T47D (cell line): ENCODE results near the gene FAM181B.
A peak's percentile ranks its signal among the peaks of the same experiment; 100 is the strongest.

Experiments
- DNase-seq, 2 experiments: peaks; one replicate each; pipeline versions ENCODE4 v3.0.0 to v3.0.0-alpha.2; 2011 to 2012; ENCODE audit warnings: low read depth in 1 of 2, low spot score in 1 of 2
- JUND ChIP-seq: IDR thresholded peaks from 2 replicates; pipeline ENCODE4 v1.6.1; 2012; ENCODE audit warnings: low read depth
- in situ Hi-C: cut with HindIII; loops from 2 replicates; pipeline ENCODE4 v1.10.0; 2016; ENCODE audit warnings: low sequenced_read_pairs, low pct_unique_long_range_greater_than_20kb

FAM181B gene

GRCh38 chr11:82756765-82757639, 23.3 kb upstream of the FAM181B start:
- in situ Hi-C loops = no loop called here
- no peak for DNase-seq
- TF ChIP-seq JUND = no peak

DNA sequence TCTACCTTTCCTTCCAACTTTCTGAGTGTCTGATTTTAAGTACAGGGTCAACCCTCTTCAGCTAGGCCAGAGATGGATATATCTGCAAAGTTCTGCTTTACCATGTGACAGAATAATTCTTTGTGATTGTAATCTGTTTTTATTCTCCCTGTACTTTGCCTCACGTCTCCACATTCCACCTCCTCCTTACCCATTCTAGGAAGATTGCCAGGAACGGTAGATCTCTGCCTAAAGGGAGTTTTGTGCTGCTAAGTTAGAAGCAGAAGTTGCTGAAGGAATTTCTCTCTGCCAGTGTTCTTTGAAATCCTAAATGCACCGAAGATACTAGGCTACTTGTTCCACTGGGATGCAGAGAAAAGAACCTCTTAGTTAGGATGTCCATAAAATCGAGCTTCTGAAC, 20.7 kb upstream of the FAM181B start:
- DNase-seq = peak in 1 of 2 experiments; percentile 74
- in situ Hi-C loops = no loop called here
- TF ChIP-seq JUND = peak; percentile 88

- in situ Hi-C loops = no loop called here
- no peak for TF ChIP-seq JUND
- DNase-seq = no peak
These were observed 20.3 kb upstream of the FAM181B start for GRCh38 chr11:82753921-82754320.

- TF ChIP-seq JUND = no peak
- DNase-seq = peak in 1 of 2 experiments; percentile 68
- in situ Hi-C loops = no loop called here
These were observed 19.1 kb upstream of the FAM181B start for GRCh38 chr11:82752801-82753200.

DNA sequence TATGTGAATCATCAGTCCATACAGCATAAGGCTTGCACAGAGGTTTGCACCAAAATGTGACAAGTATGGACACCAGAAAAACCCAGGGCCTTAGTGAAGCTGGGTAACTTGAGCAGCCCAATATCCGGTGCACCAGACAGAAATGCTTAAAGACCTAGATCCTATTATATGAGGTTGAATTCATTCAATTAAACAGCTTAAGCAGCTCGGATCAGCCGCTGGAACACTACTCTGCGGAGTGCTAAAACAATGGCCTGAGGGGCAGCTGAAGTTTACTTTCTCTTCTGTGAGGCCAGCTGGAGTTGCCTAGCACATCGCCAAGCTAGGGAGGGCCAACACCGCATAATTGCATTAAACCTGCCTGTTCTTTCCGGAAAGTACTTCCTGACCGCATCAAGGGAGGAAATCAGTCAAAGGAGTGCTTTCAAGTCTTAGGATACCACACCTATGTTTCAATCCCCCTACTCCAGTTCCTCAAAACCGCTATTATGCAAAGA, 17.0 kb upstream of the FAM181B start:
- in situ Hi-C loops = no loop called here
- DNase-seq = peak in 1 of 2 experiments; percentile 74
- TF ChIP-seq JUND = no peak

DNA sequence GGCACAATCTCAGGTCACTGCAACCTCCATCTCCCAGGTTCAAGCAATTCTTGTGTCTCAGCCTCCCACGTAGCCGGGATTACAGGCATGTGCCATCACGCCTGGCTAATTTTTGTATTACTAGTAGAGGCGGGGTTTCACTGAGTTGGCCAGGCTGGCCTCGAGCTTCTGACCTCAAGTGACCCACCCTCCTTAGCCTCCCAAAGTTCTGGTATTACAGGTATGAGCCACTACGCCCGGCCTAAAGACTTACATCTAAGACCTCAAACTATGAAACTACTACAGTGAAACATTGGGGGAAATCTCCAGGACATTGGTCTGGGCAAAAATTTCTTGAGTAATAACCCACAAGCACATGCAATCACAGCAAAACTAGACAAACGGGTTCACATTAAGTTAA, 13.8 kb upstream of the FAM181B start:
- in situ Hi-C loops = no loop called here
- TF ChIP-seq JUND = no peak
- peak in 1 of 2 experiments; percentile 66 for DNase-seq

DNA sequence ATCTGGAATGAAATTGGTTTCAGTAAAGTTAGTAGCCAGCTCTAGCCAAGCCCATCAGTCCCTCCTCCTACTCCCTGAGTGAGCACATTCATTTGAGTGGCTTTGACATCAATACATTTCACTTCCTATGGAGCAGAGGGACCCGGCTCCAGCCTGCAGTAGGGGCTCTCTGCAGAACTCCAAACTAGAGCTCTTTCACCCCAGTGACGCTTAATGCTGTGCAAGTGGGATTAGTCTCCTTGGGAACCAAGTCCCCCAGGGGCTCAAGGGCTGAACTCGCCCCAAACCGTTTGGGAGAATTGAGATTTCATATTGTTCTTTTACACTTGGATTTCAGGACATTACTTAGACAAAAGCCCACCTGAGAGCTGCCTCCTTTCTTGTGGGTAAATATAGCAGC, 4.4 kb upstream of the FAM181B start:
- DNase-seq = no peak
- in situ Hi-C loops = no loop called here
- TF ChIP-seq JUND = no peak

DNA sequence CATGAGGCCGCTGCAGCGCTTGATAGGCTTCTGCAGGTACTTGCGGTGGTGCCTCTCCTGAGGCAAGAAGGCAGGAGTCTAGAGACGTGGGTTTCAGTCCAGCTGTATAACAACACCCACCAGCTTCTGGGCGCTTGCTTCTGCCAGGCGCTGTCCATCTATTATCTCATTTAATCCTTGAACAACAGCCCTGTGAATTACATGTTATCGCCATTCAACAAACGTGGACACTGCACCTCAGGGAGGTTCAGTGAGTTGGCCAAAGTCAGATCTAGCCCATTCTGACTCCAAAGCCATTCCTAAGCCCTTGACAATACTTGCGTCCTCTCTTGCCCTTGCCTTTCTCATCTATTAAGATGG, 436 bp upstream of the FAM181B start:
- in situ Hi-C loops = no loop called here
- TF ChIP-seq JUND = no peak
- no peak for DNase-seq

- TF ChIP-seq JUND = no peak
- in situ Hi-C loops = no loop called here
- DNase-seq = no peak
These were observed 775 bp downstream of the FAM181B start for GRCh38 chr11:82732734-82733443.

GRCh38 chr11:82732348-82732733, 1.3 kb downstream of the FAM181B start:
- TF ChIP-seq JUND = no peak
- in situ Hi-C loops = no loop called here
- no peak for DNase-seq

DNA sequence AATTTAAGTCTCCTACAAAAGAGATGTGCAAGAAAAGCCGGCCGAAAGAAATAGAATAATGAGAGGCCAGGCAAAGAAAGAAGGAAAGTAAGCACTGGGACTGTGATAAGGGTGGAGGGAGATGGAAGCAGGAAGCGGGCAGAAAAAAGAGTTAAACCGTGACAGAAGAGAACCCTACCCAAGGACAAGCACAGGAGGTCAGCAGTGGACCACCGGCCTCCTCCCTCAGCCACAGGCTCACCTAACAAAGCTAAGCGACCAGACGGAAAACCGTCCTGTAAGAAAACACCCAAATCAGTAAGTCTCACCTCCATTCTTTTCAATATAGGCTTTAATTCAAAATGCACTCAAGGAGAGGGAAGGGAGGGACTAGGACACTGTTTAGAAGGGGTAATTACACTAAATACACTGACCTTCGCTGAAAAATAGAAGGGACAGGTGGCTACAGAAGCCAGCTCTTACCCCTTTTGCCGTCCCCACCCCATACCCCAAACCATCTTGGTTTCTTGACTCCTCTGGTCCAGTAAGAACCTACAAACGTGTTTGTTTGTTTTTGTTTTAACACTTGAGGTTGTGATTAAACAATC, 1.9 kb downstream of the FAM181B start:
- DNase-seq = no peak
- no peak for TF ChIP-seq JUND
- in situ Hi-C loops = no loop called here

DNA sequence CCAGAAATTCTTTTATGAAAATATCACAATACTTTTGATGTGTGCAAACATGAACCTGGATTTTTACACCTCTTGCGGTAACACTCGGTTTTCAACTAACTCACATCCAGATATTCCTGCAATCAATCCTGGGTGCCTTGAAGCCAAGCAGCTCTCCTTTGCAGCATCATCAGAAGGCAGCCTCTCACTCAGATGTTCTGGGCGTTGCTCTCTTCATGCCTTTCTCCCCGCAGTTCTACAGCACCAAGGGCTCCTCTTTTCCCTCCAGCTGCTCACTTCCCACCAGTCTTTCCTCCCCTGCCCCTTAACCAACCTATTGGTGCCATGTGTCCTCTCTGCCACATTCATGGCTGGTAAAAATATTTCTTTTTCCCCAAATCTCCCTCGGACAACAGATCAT, 2.9 kb downstream of the FAM181B start:
- no peak for DNase-seq
- in situ Hi-C loops = no loop called here
- TF ChIP-seq JUND = no peak

- in situ Hi-C loops = no loop called here
- TF ChIP-seq JUND = no peak
These were observed 3.4 kb downstream of the FAM181B start for GRCh38 chr11:82730286-82730685.

More at GRCh38 chr11:82730286-82730685, 3.4 kb downstream of the FAM181B start:
- DNase-seq = no peak
